Measurements from ENCODE around the gene DOCK3. TPM values are rescaled to one million over a fixed set of nuclear protein-coding genes. Genes with fewer than 3 reads are reported as not detected.
A peak's percentile ranks its signal among the peaks of the same experiment; 100 is the strongest.

DOCK3 gene
- total RNA-seq, 4 donors from 2014 or later: 4.0 to 6.3 (median 5.8) TPM

DNA sequence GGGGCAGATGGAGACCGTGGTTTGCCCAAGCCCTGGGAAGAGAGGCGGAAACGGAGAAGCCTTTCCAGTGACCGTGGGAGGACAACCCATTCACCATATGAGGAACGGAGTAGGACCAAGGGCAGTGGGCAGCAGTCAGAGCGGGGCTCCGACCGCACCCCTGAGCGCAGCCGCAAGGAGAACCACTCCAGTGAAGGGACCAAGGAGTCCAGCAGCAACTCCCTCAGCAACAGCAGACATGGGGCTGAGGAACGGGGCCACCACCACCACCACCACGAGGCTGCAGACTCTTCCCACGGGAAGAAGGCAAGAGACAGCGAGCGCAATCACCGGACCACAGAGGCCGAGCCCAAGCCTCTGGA, 718.4 kb downstream of the DOCK3 start:
- no peak overlapping the region for H3K4me3 ChIP-seq
- H3K27me3 ChIP-seq: no peaks in the 10 kb centered on the region
- H3K4me1 ChIP-seq: peaks cover 0 to 80% (median 23%) of the 10 kb centered on the region in 4 donors
- peaks cover 0 to 80% (median 15%) of the 10 kb centered on the region in 3 donors for H3K36me3 ChIP-seq
- no peak overlapping the region for H3K27ac ChIP-seq
- DNase-seq (ENCODE audit: low spot score in 2 of 2): no peak
- TF ChIP-seq EP300 (IDR thresholded peaks at IDR 0.05): no peak
- H3K9me3 ChIP-seq: no peaks in the 10 kb centered on the region
- WGBS, 2 donors: 94% methylated on average over 17 of the region's 17 CpGs

- Histone ChIP-seq H3K4me3 (no peak overlapping the region), H3K9me3 (no peaks in the 10 kb centered on the region), H3K27ac (no peak overlapping the region), H3K27me3 (no peaks in the 10 kb centered on the region), H3K36me3 (peaks cover 0 to 80% (median 11%) of the 10 kb centered on the region in 3 donors), H3K4me1 (peaks cover 0 to 78% (median 23%) of the 10 kb centered on the region in 4 donors)
- WGBS, 2 donors: 93 to 94% methylated on average over 3 to 14 of the region's 14 CpGs
- DNase-seq (ENCODE audit: low spot score in 2 of 2): no peak
- TF ChIP-seq CTCF (IDR thresholded peaks at IDR 0.05) (no peak), EP300 (IDR thresholded peaks at IDR 0.05) (no peak), POLR2A (IDR thresholded peaks at IDR 0.05) (no peak)
Measured at GRCh38 chr3:51393564-51393963, 718.8 kb downstream of the DOCK3 start.

GRCh38 chr3:51394541-51394940, 719.8 kb downstream of the DOCK3 start:
- Histone ChIP-seq H3K27ac (no peak overlapping the region), H3K9me3 (no peaks in the 10 kb centered on the region), H3K4me3 (no peak overlapping the region), H3K36me3 (peaks cover 0 to 78% (median 8%) of the 10 kb centered on the region in 3 donors), H3K4me1 (peaks cover 0 to 73% (median 23%) of the 10 kb centered on the region in 4 donors), H3K27me3 (no peaks in the 10 kb centered on the region)
- no peak for DNase-seq (ENCODE audit: low spot score in 2 of 2)
- no peak for TF ChIP-seq POLR2A (IDR thresholded peaks at IDR 0.05)
- TF ChIP-seq EP300 (IDR thresholded peaks at IDR 0.05): no peak
- no peak for TF ChIP-seq CTCF (IDR thresholded peaks at IDR 0.05)
- WGBS, 2 donors: 89% methylated on average over 4 to 5 of the region's 5 CpGs

DNA sequence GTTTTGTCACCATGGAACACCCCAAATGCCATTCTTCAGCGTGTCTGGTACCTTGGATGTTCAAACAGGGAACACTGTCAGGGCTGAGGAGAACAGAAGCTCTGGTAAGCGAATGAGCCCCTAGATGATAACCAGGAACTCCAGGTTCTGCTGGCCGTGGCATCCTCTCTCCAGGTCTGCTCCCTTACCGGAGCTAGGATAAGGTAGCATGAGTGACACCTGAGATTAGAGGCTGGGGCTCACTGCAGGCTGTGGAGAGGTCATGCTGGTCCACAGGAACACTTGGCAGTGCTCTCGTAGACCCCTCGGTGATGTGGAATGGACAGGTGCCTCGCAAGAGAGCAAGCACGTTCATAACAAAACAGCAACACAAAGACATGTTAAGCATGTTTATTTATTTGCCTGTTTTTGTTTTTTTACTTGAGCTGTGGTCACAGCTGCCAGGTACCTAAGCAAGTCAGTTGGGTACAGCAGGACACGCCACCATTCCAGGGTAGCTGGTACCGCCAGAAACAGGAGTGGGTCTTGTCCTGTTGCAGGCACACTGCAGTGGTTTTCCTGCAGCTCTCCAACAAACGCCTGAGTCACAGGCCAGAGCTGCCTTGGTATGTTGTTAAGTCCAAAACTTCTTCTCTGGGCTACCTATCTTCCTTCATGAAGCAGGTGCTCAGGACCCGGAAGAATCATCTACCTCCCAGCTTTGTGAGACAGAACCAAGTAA, 720.9 kb downstream of the DOCK3 start:
- no peak overlapping the region for H3K27ac ChIP-seq
- TF ChIP-seq EP300 (IDR thresholded peaks at IDR 0.05) (no peak), CTCF (IDR thresholded peaks at IDR 0.05) (no peak), POLR2A (IDR thresholded peaks at IDR 0.05) (no peak)
- H3K36me3 ChIP-seq: peaks cover 0 to 84% (median 8%) of the 10 kb centered on the region in 3 donors
- no peak overlapping the region for H3K4me3 ChIP-seq
- no peak for DNase-seq (ENCODE audit: low spot score in 2 of 2)
- no peaks in the 10 kb centered on the region for H3K27me3 ChIP-seq
- WGBS, 2 donors: 80 to 84% methylated on average over 12 of the region's 12 CpGs
- no peaks in the 10 kb centered on the region for H3K9me3 ChIP-seq
- H3K4me1 ChIP-seq: peaks cover 0 to 62% (median 17%) of the 10 kb centered on the region in 4 donors

- Histone ChIP-seq H3K4me1 (peaks cover 0 to 60% (median 15%) of the 10 kb centered on the region in 4 donors), H3K4me3 (no peak overlapping the region), H3K27ac (peak overlapping the region in 1 of 4 donors; percentile 32), H3K36me3 (peaks cover 0 to 90% (median 8%) of the 10 kb centered on the region in 3 donors), H3K9me3 (no peaks in the 10 kb centered on the region), H3K27me3 (no peaks in the 10 kb centered on the region)
- TF ChIP-seq POLR2A (IDR thresholded peaks at IDR 0.05): no peak
- no peak for TF ChIP-seq EP300 (IDR thresholded peaks at IDR 0.05)
- WGBS, 2 donors: 85 to 92% methylated on average over 1 of the region's 1 CpG
- no peak for DNase-seq (ENCODE audit: low spot score in 2 of 2)
Measured at GRCh38 chr3:51396401-51396800, 721.7 kb downstream of the DOCK3 start.

GRCh38 chr3:51397392-51397791, 722.7 kb downstream of the DOCK3 start:
- H3K4me3 ChIP-seq: no peak overlapping the region
- 46 to 51% methylated on average over 5 of the region's 5 CpGs for WGBS, 2 donors
- H3K9me3 ChIP-seq: no peaks in the 10 kb centered on the region
- TF ChIP-seq CTCF (IDR thresholded peaks at IDR 0.05) (no peak), EP300 (IDR thresholded peaks at IDR 0.05) (no peak)
- H3K4me1 ChIP-seq: peaks cover 0 to 53% (median 8%) of the 10 kb centered on the region in 4 donors
- no peak for DNase-seq (ENCODE audit: low spot score in 2 of 2)
- H3K27me3 ChIP-seq: no peaks in the 10 kb centered on the region
- H3K36me3 ChIP-seq: peaks cover 0 to 92% (median 8%) of the 10 kb centered on the region in 3 donors
- peak overlapping the region in 2 of 4 donors; percentile 12 to 31 for H3K27ac ChIP-seq
